Heart right ventricle (tissue), 16 donors: ENCODE measurements around the gene ANAPC1. TPM values are rescaled to one million over a fixed set of nuclear protein-coding genes. Genes with fewer than 3 reads are reported as not detected.

Experiments
- ATAC-seq, 8 donors: fragments of 200-7000 bp; cut with Tn5 transposase; one replicate each; pipeline ENCODE4 v1.9.1; 2020; ENCODE audit warnings: mild to moderate bottlenecking in 8 of 8, moderate library complexity in 8 of 8, moderate number of reproducible peaks in 1 of 8
- DNase-seq, 2 donors: peaks; one replicate each; pipeline ENCODE4 v3.0.0-alpha.2; 2020
- H3K27ac ChIP-seq, 10 donors: fragments of 200-600 bp; sonication (generic) in 2 of 10; one replicate each; pipeline versions ENCODE4 v1.5.0 to v1.8.0; 2020 to 2022; ENCODE audit warnings: mild to moderate bottlenecking in 3 of 10
- H3K27me3 ChIP-seq, 7 donors: fragments of 200-600 bp; one replicate each; pipeline ENCODE4 v1.8.0; 2021 to 2022; ENCODE audit warnings: mild to moderate bottlenecking in 2 of 7
- H3K36me3 ChIP-seq, 9 donors: fragments of 200-600 bp; sonication (generic) in 1 of 9; one replicate each; pipeline versions ENCODE4 v1.5.0 to v1.8.0; 2020 to 2022; ENCODE audit warnings: mild to moderate bottlenecking in 2 of 9
- H3K4me1 ChIP-seq, 9 donors: fragments of 200-600 bp; sonication (generic) in 1 of 9; one replicate each; pipeline versions ENCODE4 v1.5.0 to v1.8.0; 2020 to 2022; ENCODE audit warnings: mild to moderate bottlenecking in 4 of 9
- H3K4me3 ChIP-seq, 10 donors: fragments of 200-600 bp; sonication (generic) in 2 of 10; one replicate each; pipeline versions ENCODE4 v1.5.0 to v1.8.0; 2020 to 2022; ENCODE audit warnings: mild to moderate bottlenecking in 7 of 10, moderate library complexity in 2 of 10
- H3K9me3 ChIP-seq, 11 donors: fragments of 200-600 bp in 10 of 11; sonication (generic) in 2 of 11; one replicate each; pipeline versions ENCODE4 v1.5.0 to v1.8.0; 2013 to 2022; ENCODE audit warnings: mild to moderate bottlenecking in 2 of 11, control low read depth in 1 of 11, moderate library complexity in 1 of 11
- CTCF ChIP-seq, 9 donors: fragments of 200-600 bp; sonication (generic) in 2 of 9; IDR thresholded peaks; one replicate each; pipeline versions ENCODE4 v1.5.0 to v1.8.0; 2021 to 2022; ENCODE audit warnings: antibody characterized with exemption in 9 of 9, mild to moderate bottlenecking in 5 of 9, moderate library complexity in 1 of 9
- WGBS, 2 donors: extraction: QIAGEN DNeasy Blood & Tissue Kit; methylation state at CpG; one replicate each; pipeline ENCODE4 v1.1.7; 2013; ENCODE audit warnings: inconsistent platforms in 1 of 2; 5-methylcytosine and 5-hydroxymethylcytosine counted together
- intact Hi-C, 10 donors: fragments of 100-400 bp; cut with DNase I; formaldehyde crosslinking; loops; one replicate each; pipeline versions ENCODE4 v1.11.1 to v1.14.2; 2022
- polyA plus RNA-seq, 2 donors: library from polyadenylated mRNA; stranded (reverse); fragments of 200-250 nt; gene quantifications; one replicate each; pipeline ENCODE4 v1.2.3, GENCODE V29; 2013
- total RNA-seq, 10 donors: library from RNA; stranded (reverse); fragmentation: NEBNext Ultra II Directional in 3 of 10; extraction: Animal tissue kit (Norgen Biotek cat#: 25700) in 3 of 10; gene quantifications; one replicate each; pipeline versions ENCODE4 v1.2.1 to v1.2.4, GENCODE V29; 2021 to 2023
- donor health status: Arrhythmogenic right ventricular cardiomyopathy.
- donor health status: ischemic (EF 13 %, LVEDD 7.1; RV severe dilation, severe dysfunction).
- donor health status: healthy with polysubstance abuse.
- donor health status: DM: no; HTN: yes; CAD: no.
- donor health status: DM: no; HTN: no; CAD: no.
- donor health status: ischemic (EF 25% LVEDD 6.9; RV normal size, moderate dysfunction).
- donor health status: ischemic (EF 25% LVEDD 5.7; RV mildly dilated, moderate dysfunction).
- donor health status: healthy.
- donor health status: DM: yes; HTN: yes; CAD: no.
- donor health status: Ischemic cardiomyopathy.
- donor health status: ischemic (EF 35%, LVEDD 5.7; RV mildly dilated, moderate dysfunction).
- donor health status: nonischemic (EF 11% LVEDD 7.7; RV severe dilation, severe dysfunction).
- donor health status: DM: yes; HTN: yes; CAD: no.
- donor health status: PGD.
- donor health status: ischemic (EF 29% LVEDD 5.4; RV normal size, mild dysfunction).
- donor health status: nonischemic (EF 23%, LVEDD 6.1; RV moderate dilation, normal function).

ANAPC1 gene
- total and polyA plus RNA-seq, 12 donors: 3.9 to 23.2 (median 18.6) TPM

- H3K4me1 ChIP-seq: peaks cover 0 to 20% (median 6%) of the 10 kb centered on the region in 9 donors
- no peaks in the 10 kb centered on the region for H3K9me3 ChIP-seq
- ATAC-seq (no peak), DNase-seq (no peak)
- H3K36me3 ChIP-seq: peaks cover 0 to 52% (median 0%) of the 10 kb centered on the region in 9 donors
- H3K27me3 ChIP-seq: no peaks in the 10 kb centered on the region
- intact Hi-C loops: no loop called here
- WGBS, 2 donors: 68 to 78% methylated on average over 2 of the region's 2 CpGs
- no peak overlapping the region for H3K27ac ChIP-seq
- TF ChIP-seq CTCF (IDR thresholded peaks at IDR 0.05): no peak
- H3K4me3 ChIP-seq: no peak overlapping the region
Measured at GRCh38 chr2:111927723-111928122, 43.7 kb upstream of the ANAPC1 start.

GRCh38 chr2:111924617-111925107 lies 40.7 kb upstream of the ANAPC1 start:
- no peaks in the 10 kb centered on the region for H3K27me3 ChIP-seq
- WGBS, 2 donors: 92 to 94% methylated on average over 3 of the region's 3 CpGs
- H3K4me1 ChIP-seq: peaks cover 0 to 22% (median 17%) of the 10 kb centered on the region in 9 donors
- no peak for TF ChIP-seq CTCF (IDR thresholded peaks at IDR 0.05)
- H3K36me3 ChIP-seq: peaks cover 0 to 32% (median 0%) of the 10 kb centered on the region in 9 donors
- ATAC-seq (no peak), DNase-seq (no peak)
- H3K27ac ChIP-seq: no peak overlapping the region
- H3K9me3 ChIP-seq: no peaks in the 10 kb centered on the region
- intact Hi-C loops: no loop called here
- H3K4me3 ChIP-seq: no peak overlapping the region

- Histone ChIP-seq H3K36me3 (peaks cover 0 to 21% (median 0%) of the 10 kb centered on the region in 9 donors), H3K27ac (no peak overlapping the region), H3K9me3 (no peaks in the 10 kb centered on the region), H3K4me1 (peaks cover 0 to 34% (median 24%) of the 10 kb centered on the region in 9 donors), H3K4me3 (no peak overlapping the region), H3K27me3 (no peaks in the 10 kb centered on the region)
- ATAC-seq (peak in 7 of 8 donors; percentile 37 to 79 (median 56)), DNase-seq (no peak)
- WGBS, 2 donors: 71 to 77% methylated on average over 4 of the region's 4 CpGs
- intact Hi-C loops: no loop called here
- TF ChIP-seq CTCF (IDR thresholded peaks at IDR 0.05): no peak
Measured at GRCh38 chr2:111923276-111923804, 39.3 kb upstream of the ANAPC1 start.

GRCh38 chr2:111919794-111920608 lies 36.0 kb upstream of the ANAPC1 start:
- Histone ChIP-seq H3K9me3 (no peaks in the 10 kb centered on the region), H3K27ac (peak overlapping the region in 4 of 10 donors; percentile 19 to 50 (median 30)), H3K27me3 (no peaks in the 10 kb centered on the region), H3K4me1 (peaks cover 0 to 33% (median 15%) of the 10 kb centered on the region in 9 donors), H3K36me3 (peaks cover 0 to 19% (median 0%) of the 10 kb centered on the region in 9 donors), H3K4me3 (no peak overlapping the region)
- DNase-seq (peak; percentile 38 to 48), ATAC-seq (peak; percentile 54 to 91 (median 74))
- WGBS, 2 donors: 56 to 62% methylated on average over 8 of the region's 8 CpGs
- intact Hi-C loops: no loop called here
- TF ChIP-seq CTCF (IDR thresholded peaks at IDR 0.05): no peak
